GM18909 (cell line): ENCODE data around the gene PCDHGB3.
"Not testable (repeated sequence)": the region's sequence is repeated elsewhere in the genome, so short reads cannot be mapped to it uniquely, and the experiment has no call there.

ENCODE experiments used
- ATAC-seq: cut with Tn5 transposase; IDR thresholded peaks from one replicate; pipeline ENCODE4 v1.9.1; 2021; ENCODE audit warnings: mild to moderate bottlenecking; ENCODE audit not compliant: unreplicated experiment, poor library complexity

Gene PCDHGB3

GRCh38 chr5:141389153-141390042 is 19.4 kb downstream of the PCDHGB3 start:
- no peak for ATAC-seq

- ATAC-seq = no peak
Observed at GRCh38 chr5:141392429-141393198, 22.6 kb downstream of the PCDHGB3 start, which contains the start of gene PCDHGA8. PCDHGA8 (plus strand) TSS chr5:141392633; CDS start chr5:141392814, 181 bp downstream.

- no peak for ATAC-seq
Observed at GRCh38 chr5:141393267-141393666, 23.2 kb downstream of the PCDHGB3 start.

GRCh38 chr5:141394401-141395187 is 24.6 kb downstream of the PCDHGB3 start:
- not testable (repeated sequence) for ATAC-seq

- peak; percentile 85 for ATAC-seq
Observed at GRCh38 chr5:141397756-141398551, 27.9 kb downstream of the PCDHGB3 start, which contains the start of gene PCDHGB5. PCDHGB5 (plus strand) TSS chr5:141397947; CDS start chr5:141398128, 181 bp downstream.

GRCh38 chr5:141398608-141399007 is 28.6 kb downstream of the PCDHGB3 start:
- no peak for ATAC-seq

- ATAC-seq = no peak
Observed at GRCh38 chr5:141399555-141400258, 29.7 kb downstream of the PCDHGB3 start.

GRCh38 chr5:141402553-141403243 is 32.7 kb downstream of the PCDHGB3 start, which contains the start of gene PCDHGA9:
PCDHGA9 (plus strand) TSS chr5:141402778; CDS start chr5:141402953, 175 bp downstream.
- ATAC-seq = no peak

- no peak for ATAC-seq
Observed at GRCh38 chr5:141403387-141403786, 33.3 kb downstream of the PCDHGB3 start.

GRCh38 chr5:141407790-141408505 is 37.9 kb downstream of the PCDHGB3 start, which contains the start of gene PCDHGB6:
PCDHGB6 (plus strand) TSS chr5:141408021; CDS start chr5:141408203, 182 bp downstream.
- peak; percentile 70 for ATAC-seq

- no peak for ATAC-seq
Observed at GRCh38 chr5:141409598-141410306, 39.7 kb downstream of the PCDHGB3 start.

- no peak for ATAC-seq
Observed at GRCh38 chr5:141411575-141411974, 41.5 kb downstream of the PCDHGB3 start.

- ATAC-seq = peak; percentile 79
Observed at GRCh38 chr5:141412854-141413539, 43.0 kb downstream of the PCDHGB3 start, which contains the start of gene PCDHGA10. PCDHGA10 (plus strand) TSS chr5:141412987; CDS start chr5:141413176, 189 bp downstream.

GRCh38 chr5:141413540-141414069 is 43.6 kb downstream of the PCDHGB3 start:
- no peak for ATAC-seq

- not testable (repeated sequence) for ATAC-seq
Observed at GRCh38 chr5:141414548-141415274, 44.7 kb downstream of the PCDHGB3 start.
